NCI-H2107 (cell line): Measurements from ENCODE around the gene EFCAB12.
"Not testable (repeated sequence)": the region's sequence is repeated elsewhere in the genome, so short reads cannot be mapped to it uniquely, and the experiment has no call there.

ENCODE experiments used
- DNase-seq: peaks from one replicate; lab custom pipeline; 2025; lab: John Stamatoyannopoulos, UW

Gene EFCAB12

GRCh38 chr3:129393271-129393670 is 35.2 kb downstream of the EFCAB12 start:
- no peak for DNase-seq

GRCh38 chr3:129392106-129392887 is 36.1 kb downstream of the EFCAB12 start:
- not testable (repeated sequence) for DNase-seq

GRCh38 chr3:129391583-129391982 is 36.9 kb downstream of the EFCAB12 start:
- not testable (repeated sequence) for DNase-seq

- DNase-seq, result no peak
These were observed 38.9 kb downstream of the EFCAB12 start for GRCh38 chr3:129389572-129389937.

GRCh38 chr3:129388791-129389571 is 39.5 kb downstream of the EFCAB12 start:
- DNase-seq, result not testable (repeated sequence)

- DNase-seq, result no peak
These were observed 40.9 kb downstream of the EFCAB12 start for GRCh38 chr3:129387487-129387886.

GRCh38 chr3:129386984-129387383 is 41.5 kb downstream of the EFCAB12 start:
- no peak for DNase-seq

- DNase-seq, result not testable (repeated sequence)
These were observed 42.9 kb downstream of the EFCAB12 start for GRCh38 chr3:129385507-129385906.

- DNase-seq, result no peak
These were observed 43.7 kb downstream of the EFCAB12 start for GRCh38 chr3:129384594-129385323.

- DNase-seq, result not testable (repeated sequence)
These were observed 44.3 kb downstream of the EFCAB12 start for GRCh38 chr3:129384103-129384502.

- peak; percentile 71 for DNase-seq
These were observed 45.1 kb downstream of the EFCAB12 start for GRCh38 chr3:129383292-129383860.

- no peak for DNase-seq
These were observed 46.1 kb downstream of the EFCAB12 start for GRCh38 chr3:129382366-129382765.

- DNase-seq, result no peak
These were observed 48.7 kb downstream of the EFCAB12 start for GRCh38 chr3:129379582-129380358.

GRCh38 chr3:129378949-129379348 is 49.5 kb downstream of the EFCAB12 start:
- DNase-seq, result no peak

- no peak for DNase-seq
These were observed 50.8 kb downstream of the EFCAB12 start for GRCh38 chr3:129377615-129378014.

GRCh38 chr3:129375099-129375498 is 53.3 kb downstream of the EFCAB12 start:
- no peak for DNase-seq

- DNase-seq, result no peak
These were observed 57.2 kb downstream of the EFCAB12 start for GRCh38 chr3:129371041-129371826.

- no peak for DNase-seq
These were observed 58.0 kb downstream of the EFCAB12 start for GRCh38 chr3:129370248-129370964.

- DNase-seq, result no peak
These were observed 58.7 kb downstream of the EFCAB12 start for GRCh38 chr3:129369711-129370110.

- DNase-seq, result no peak
These were observed 60.6 kb downstream of the EFCAB12 start for GRCh38 chr3:129367821-129368220.
